ENCODE data around the gene KRTAP13-4. TPM values are rescaled to one million over a fixed set of nuclear protein-coding genes. Genes with fewer than 3 reads are reported as not detected.
A peak's percentile ranks its signal among the peaks of the same experiment; 100 is the strongest.

The KRTAP13-4 gene
- not detected in 2 replicates for total RNA-seq

GRCh38 chr21:30430170-30430655 lies at the start of gene KRTAP13-4:
KRTAP13-4 (plus strand) TSS chr21:30430220; CDS start chr21:30430276, 56 bp downstream.
- no peak for TF ChIP-seq CTCF (IDR thresholded peaks at IDR 0.05; ENCODE audit: insufficient read depth, low read length, severe bottlenecking)
- DNase-seq (ENCODE audit: low read depth) (no peak), FAIRE-seq (no peak)
- Histone ChIP-seq H3K36me3 (ENCODE audit: control insufficient read depth, insufficient read depth, low read length) (no peaks in the 10 kb centered on the region), H3K4me3 (ENCODE audit: low read depth, low read length) (no peak within 1 kb of the TSS), H3K27me3 (ENCODE audit: control insufficient read depth, insufficient read depth, low read length) (no peaks in the 10 kb centered on the region)

GRCh38 chr21:30382201-30382600 lies 47.8 kb upstream of the KRTAP13-4 start:
- DNase-seq (ENCODE audit: low read depth) (no peak), FAIRE-seq (no peak)
- no peak for TF ChIP-seq CTCF (IDR thresholded peaks at IDR 0.05; ENCODE audit: insufficient read depth, low read length, severe bottlenecking)
- no peaks in the 10 kb centered on the region for H3K27me3 ChIP-seq (ENCODE audit: control insufficient read depth, insufficient read depth, low read length)
- H3K36me3 ChIP-seq (ENCODE audit: control insufficient read depth, insufficient read depth, low read length) = no peaks in the 10 kb centered on the region
- H3K4me3 ChIP-seq (ENCODE audit: low read depth, low read length) = no peak overlapping the region

- TF ChIP-seq CTCF (IDR thresholded peaks at IDR 0.05; ENCODE audit: insufficient read depth, low read length, severe bottlenecking) = no peak
- no peak for FAIRE-seq
These were observed 38.5 kb upstream of the KRTAP13-4 start for GRCh38 chr21:30391492-30392025.

GRCh38 chr21:30395731-30396130 lies 34.3 kb upstream of the KRTAP13-4 start, which contains the start of gene KRTAP13-1:
KRTAP13-1 (plus strand) TSS chr21:30396031; CDS start chr21:30396087, 56 bp downstream.
- Histone ChIP-seq H3K27me3 (ENCODE audit: control insufficient read depth, insufficient read depth, low read length) (no peaks in the 10 kb centered on the region), H3K4me3 (ENCODE audit: low read depth, low read length) (no peak within 1 kb of the TSS), H3K36me3 (ENCODE audit: control insufficient read depth, insufficient read depth, low read length) (no peaks in the 10 kb centered on the region)
- DNase-seq (ENCODE audit: low read depth) = no peak
- FAIRE-seq = no peak
- no peak for TF ChIP-seq CTCF (IDR thresholded peaks at IDR 0.05; ENCODE audit: insufficient read depth, low read length, severe bottlenecking)

More at GRCh38 chr21:30391492-30392025, 38.5 kb upstream of the KRTAP13-4 start:
- no peak for DNase-seq (ENCODE audit: low read depth)
- H3K36me3 ChIP-seq (ENCODE audit: control insufficient read depth, insufficient read depth, low read length) = no peaks in the 10 kb centered on the region
- no peak overlapping the region for H3K4me3 ChIP-seq (ENCODE audit: low read depth, low read length)
- no peaks in the 10 kb centered on the region for H3K27me3 ChIP-seq (ENCODE audit: control insufficient read depth, insufficient read depth, low read length)

- peak; percentile 91 for FAIRE-seq
- no peaks in the 10 kb centered on the region for H3K27me3 ChIP-seq (ENCODE audit: control insufficient read depth, insufficient read depth, low read length)
- peak; percentile 87 for DNase-seq (ENCODE audit: low read depth)
- H3K36me3 ChIP-seq (ENCODE audit: control insufficient read depth, insufficient read depth, low read length) = no peaks in the 10 kb centered on the region
- H3K4me3 ChIP-seq (ENCODE audit: low read depth, low read length) = no peak overlapping the region
- peak; percentile 83 for TF ChIP-seq CTCF (IDR thresholded peaks at IDR 0.05; ENCODE audit: insufficient read depth, low read length, severe bottlenecking)
These were observed 21.1 kb upstream of the KRTAP13-4 start for GRCh38 chr21:30408782-30409494.
